ENCODE data around the gene RERE.

GRCh38 chr1:8663090-8663802 is 154.2 kb downstream of the RERE start:
- no peak for TF ChIP-seq CTCF (conservative IDR thresholded peaks at IDR 0.05 in 1 of 2, IDR thresholded peaks at IDR 0.05 in 1 of 2; ENCODE audit: extremely low read depth in 1 of 2, insufficient read depth in 1 of 2, low read depth in 1 of 2, low read length in 2 of 2)
- TF ChIP-seq EZH2 (IDR thresholded peaks at IDR 0.05; ENCODE audit: borderline replicate concordance, low read length), result no peak
